NK-92 treated with Interleukin-12 subunit alpha and Interleukin-12 subunit beta, amount 100 ng/mL, for 24 hours (cell line): Measurements from ENCODE around the gene PDLIM7.
"Not testable (repeated sequence)": the region's sequence is repeated elsewhere in the genome, so short reads cannot be mapped to it uniquely, and the experiment has no call there.

Experiments used
- DNase-seq: peaks from one replicate; lab custom pipeline; 2025; lab: John Stamatoyannopoulos, UW

The PDLIM7 gene, protein sequence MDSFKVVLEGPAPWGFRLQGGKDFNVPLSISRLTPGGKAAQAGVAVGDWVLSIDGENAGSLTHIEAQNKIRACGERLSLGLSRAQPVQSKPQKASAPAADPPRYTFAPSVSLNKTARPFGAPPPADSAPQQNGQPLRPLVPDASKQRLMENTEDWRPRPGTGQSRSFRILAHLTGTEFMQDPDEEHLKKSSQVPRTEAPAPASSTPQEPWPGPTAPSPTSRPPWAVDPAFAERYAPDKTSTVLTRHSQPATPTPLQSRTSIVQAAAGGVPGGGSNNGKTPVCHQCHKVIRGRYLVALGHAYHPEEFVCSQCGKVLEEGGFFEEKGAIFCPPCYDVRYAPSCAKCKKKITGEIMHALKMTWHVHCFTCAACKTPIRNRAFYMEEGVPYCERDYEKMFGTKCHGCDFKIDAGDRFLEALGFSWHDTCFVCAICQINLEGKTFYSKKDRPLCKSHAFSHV

DNA sequence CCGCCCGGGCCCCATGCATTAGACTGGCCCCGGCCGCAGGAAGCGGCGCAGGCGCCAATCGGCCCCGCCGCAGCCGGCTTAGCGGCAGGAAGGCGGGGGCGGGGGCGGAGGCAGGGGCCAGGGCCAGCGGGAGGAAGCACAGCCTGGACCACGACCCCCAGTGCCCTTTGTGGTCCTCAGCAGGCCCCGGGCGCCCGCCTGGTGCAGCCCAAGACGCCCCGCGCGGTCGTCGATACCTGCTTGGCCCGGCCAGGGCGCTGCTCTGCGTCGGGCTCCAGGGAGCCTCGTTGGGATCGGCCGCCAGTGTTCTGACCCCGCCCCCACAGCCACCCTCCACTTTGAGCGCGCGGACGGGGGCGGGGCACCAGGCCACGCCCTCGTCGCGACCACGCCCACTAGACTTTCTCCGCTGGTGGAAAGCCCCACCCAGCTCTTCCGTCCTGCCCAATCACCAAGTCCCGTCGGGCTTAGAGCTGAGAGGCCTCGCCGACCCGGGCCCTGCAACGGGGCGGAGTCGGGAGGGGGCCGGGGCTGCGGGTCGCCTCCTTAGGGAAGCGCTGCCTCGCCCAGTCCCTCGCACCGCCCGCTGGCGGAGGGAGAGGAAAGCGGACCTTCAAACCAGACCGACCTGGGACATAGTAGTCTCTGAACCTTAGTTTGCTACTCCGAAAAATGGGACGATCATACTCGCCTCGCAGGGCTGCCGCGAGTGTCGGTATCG is at the start of gene PDLIM7:
Gene PDLIM7 (minus strand): TSS at position 313 of the 721 bp plus-strand sequence. CDS start 1,092 bp downstream, outside the sequence.
- peak; percentile 41 for DNase-seq

DNA sequence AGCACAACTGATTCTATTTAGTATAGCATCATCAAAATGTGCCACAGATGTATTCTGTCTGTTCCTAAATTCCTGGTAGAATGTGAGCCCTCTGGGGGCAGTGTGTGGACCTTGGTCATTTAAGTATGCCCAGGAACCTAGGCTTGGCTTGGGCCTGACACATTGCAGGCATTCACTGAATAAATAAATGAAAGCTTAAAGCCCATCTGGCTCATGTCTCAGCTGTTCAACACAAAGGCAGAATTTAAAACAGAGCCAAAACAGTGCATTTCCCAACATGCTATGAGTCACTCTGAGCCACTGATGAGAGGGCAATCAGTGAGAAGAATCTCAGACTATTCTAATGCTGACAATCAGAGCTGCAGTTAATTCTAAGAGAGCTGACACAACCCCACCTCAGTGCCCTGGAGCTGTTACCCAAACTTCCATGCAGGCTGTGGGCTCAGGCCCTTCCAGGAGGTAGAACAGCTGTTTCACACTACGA is 48.9 kb upstream of the PDLIM7 start:
- no peak for DNase-seq

DNA sequence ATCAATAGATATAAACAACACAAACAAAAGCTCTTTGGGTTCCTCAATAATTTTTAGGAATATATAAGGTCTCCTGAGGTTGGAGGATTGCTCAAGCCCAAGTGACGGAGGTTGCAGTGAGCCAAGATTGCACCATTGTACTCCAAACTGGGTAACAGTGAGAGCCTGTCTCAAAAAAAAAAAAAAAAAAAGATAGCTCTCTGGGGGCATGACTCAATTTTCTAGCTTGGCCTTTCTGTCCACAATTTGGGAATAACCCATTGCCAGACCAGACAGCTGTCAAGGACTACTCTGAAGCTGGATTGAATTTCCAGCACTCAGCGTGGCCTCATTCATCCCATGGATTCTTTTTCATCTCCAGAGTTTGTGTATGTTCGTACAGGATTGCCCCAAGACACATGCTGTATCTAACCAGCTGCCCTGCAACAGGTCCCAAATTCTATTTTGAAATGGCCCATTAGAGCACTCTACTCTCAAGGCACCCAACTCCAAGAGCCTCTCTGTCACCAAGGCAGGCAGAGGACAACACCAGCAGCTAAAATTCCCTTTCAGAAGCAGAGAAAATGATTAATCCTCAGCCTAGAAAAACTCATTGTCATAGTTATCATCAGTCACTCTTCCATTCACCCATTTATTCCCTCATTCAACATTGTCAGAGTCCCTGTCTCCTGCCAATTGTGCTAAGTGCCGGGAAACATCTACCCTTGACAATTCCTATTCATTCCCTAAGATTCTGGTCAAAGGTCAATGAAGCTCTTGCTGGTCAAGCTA is 48.3 kb upstream of the PDLIM7 start:
- no peak for DNase-seq

DNA sequence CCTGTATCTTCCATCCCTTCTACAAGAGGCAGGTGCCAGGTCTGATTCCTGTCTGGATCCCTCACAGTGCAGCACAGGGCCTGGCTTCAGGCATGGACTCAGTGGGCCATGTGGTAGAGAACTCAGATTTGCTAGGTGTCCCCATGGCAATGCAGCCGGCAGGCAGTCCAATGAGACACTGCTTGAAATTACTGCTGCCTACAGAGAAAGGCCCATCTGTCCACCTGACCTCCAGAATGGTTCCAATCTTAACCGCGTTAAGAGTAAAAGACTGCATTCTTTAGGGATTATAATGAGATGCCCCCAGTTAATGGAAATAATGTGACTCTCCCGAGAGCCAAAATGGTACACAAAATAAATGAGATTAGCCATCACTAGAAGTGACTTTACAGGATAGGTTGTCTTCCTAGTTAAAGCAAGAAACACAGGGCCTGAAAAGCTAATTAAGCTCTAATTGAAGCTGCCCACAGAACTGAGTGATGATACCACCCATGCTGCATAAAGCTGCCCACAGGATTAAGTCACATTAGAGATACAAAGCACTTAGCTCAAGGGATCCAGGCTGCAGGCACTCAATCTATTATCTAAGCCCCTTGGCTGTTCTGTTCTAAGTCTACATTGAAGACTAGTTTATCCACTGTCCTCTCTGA is 45.5 kb upstream of the PDLIM7 start:
- DNase-seq = no peak

DNA sequence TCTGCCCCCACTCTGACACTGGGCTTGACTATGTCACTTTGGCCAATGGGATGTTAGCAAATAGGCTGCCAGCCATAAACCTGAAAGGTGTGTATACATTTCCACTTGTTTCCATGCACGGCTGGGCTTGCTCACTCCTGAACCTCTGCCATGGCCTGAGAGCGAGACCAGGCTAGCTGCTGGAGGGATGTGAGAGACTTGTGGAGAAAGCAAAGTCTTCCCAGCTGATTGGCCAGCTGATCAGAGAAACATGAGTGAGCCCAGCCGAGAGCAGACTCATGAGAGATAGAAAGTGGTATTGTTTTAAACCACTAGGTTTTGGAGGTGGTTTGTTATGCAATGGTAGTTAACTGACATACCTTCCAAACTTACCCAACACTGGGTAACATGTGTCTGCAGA is 43.0 kb upstream of the PDLIM7 start:
- no peak for DNase-seq

DNA sequence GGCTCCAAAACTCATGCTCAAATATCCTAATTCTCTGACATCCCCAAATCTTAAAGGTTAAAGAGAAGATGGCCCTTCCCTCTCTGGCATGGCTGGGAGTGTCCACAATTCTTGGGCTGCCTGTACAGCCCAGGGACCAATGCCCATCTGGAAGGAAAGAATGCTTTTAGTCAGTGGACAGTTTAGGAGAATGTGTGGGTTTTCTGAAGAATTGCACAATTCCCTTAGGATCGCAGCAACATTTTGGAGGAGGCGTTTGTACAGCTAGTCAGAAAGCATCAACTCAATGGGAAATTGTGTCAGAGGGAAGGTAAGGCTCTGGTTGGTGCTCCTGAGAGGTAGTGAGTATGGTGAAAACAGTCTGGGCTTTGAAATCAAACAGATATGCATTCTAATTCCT is 42.0 kb upstream of the PDLIM7 start:
- no peak for DNase-seq

DNA sequence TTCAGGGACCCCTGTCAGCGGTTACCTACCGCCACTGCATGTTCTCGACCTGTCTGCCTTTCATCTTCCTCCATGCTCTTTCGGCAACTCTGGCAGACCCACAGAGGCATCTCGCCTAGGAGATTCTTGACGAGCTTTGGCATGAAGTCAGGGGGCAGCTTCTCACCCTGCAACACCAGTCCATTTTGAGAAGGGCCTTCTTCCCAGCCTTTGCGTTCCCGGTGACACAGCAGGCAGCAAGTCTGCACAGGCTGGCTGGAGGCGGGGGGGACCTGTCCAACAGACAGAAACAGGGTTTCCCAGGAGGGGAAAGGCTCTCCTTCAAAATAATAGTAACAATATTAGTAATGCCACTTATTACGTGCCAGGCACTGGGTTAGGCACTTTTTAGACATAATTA is 41.5 kb upstream of the PDLIM7 start:
- DNase-seq = no peak

DNA sequence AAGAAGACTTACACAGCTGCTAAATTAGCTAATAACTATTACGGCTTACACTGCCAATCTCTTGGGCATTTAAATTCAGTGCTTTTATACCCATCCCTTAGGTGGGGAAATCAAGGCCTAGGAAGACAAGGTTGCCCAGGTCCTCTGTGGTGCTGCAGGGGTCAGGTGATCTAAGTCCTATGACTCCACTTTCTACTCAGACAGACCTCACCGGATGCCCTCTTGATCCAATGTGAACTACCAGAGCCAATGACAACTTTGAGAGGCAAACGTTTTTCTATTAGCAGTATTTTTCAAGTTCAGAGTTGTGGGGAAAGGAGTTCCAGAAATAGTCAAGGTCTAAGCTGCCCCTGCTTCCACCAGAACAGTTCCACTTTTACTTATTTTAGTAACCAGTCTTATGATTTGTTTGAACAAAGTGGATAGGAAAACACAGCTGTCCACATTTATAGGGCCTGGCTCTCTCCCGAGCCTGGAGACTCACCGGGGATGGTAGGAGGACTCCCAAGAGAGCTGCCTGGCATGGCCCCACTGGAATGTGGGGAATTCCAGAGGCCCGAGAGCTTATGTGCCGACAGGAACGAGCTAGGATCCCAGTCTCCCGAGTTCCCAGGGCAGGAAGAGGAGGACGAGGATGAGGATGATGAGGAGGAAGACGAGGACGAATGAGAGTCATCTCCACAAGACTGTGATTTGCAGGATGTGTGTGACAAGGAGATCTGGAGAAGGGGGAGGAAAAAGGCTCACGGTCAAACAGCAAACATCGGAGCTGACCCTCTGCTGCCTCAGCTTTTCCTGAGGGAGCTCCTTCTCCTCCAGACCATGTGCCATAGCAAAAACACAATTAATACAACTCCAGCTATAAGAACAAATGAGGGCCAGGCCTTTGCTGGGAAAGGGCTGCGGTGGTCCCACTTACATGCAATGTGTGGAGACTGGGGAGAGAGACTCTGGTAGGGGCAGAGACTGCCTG is 40.3 kb upstream of the PDLIM7 start:
- DNase-seq = no peak

DNA sequence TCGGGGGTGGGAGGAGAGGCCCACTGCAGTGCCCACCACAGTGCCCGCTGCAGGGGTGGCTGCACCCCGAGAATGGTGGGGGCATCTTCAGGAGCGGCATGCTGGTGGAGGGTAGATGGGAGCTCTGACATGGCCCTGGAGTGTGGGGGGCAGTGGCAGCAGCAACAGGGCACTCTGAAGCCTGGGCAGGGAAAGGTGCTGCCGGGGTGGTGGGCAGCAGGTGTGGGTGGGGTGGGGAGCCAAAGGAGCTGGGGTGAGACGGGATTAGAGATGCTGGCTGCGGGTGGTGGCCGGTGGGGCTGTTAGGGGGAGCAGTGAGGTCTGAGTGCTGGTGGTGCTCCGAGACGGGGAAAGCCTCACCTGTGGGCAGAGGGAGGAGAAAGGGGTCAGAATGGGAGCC is 39.0 kb upstream of the PDLIM7 start:
- no peak for DNase-seq

DNA sequence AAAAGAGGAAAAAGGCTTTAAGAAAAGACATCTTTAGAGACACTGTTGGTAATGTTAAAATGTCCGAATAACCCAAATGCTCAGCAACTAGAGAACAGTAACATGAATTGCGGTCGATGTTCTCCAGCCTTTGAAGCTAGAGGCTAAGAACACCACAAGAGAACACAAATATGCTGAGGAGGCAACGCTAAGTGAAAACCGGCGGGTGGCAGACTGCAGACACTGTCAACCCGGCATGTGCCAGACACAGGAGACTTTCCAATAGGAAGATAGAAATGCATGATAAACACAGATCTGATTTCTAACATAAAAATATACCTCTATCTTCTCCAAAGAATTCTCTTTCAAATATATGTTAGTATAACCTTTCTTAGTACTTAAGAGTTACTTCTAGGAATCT is 37.7 kb upstream of the PDLIM7 start:
- DNase-seq = no peak

DNA sequence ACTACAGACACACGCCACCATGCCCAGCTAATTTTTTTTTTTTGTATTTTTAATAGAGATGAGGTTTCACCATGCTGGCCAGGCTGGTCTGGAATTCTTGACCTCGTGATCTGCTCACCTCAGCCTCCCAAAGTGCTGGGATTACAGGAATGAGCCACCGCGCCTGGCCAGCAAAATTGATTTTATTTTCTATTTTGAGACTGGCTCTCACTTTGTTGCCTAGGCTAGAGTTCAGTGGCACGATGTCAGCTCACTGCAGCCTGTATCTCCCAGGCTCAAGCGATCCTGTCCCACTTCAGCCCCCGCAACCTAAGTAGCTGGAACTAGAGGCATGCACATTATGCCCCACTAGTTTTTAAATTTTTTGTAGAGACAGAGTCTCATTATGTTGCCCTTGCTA is 37.0 kb upstream of the PDLIM7 start:
- DNase-seq = not testable (repeated sequence)

DNA sequence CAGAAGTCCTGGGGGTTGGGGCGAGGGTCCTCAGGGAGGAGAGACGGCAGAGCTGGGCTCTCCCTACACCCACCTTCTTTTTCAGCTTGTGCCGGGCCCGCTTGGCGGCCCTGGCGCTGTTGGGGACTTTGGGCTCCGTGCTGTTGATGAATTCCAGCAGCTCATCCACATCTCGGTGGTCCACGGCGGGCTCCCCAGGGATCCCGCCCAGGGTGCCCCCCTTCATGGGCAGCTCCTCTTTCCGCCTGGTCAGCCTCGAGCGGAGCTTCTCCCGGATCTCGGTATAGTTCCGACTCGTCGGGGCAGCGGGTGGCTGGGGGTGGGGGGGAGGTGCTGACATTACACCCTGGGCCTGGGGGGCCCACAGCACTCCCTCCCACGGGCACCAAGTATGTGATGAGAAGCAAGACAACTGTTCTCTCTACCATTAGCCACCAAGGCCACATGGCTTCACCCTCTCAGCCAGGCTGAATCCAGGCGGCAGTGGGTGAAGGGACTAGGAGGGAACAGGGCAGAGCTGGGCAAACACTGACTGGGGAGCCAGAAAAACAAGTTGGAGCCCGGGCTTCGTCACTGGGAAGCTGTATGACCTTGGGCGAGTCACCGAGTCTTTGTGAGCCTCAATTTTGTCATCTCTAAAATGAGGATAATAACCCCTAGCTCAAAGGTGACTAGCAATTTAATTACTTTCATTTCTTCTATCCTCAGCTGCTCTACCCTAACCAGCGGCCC is 34.0 kb upstream of the PDLIM7 start:
- DNase-seq = no peak

DNA sequence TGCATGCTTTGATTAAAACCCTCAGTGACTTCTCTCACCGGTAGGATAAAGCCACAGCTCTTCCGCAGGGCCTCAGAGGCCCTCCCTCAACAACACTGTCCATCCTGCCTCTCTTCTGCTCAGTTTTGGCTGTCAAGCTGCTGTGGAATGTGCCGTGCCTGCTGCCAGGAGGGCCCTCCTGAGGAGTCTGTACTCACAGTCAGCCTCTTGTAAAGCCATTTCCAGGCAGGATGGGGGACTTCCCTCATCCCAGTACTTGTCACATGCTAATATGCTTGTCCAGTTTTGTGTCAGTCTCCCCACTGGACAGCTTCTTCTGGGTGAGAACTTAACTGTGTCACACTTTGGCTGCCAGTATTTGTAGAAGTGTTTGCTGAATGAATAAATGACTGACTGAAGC is 33.2 kb upstream of the PDLIM7 start:
- no peak for DNase-seq

DNA sequence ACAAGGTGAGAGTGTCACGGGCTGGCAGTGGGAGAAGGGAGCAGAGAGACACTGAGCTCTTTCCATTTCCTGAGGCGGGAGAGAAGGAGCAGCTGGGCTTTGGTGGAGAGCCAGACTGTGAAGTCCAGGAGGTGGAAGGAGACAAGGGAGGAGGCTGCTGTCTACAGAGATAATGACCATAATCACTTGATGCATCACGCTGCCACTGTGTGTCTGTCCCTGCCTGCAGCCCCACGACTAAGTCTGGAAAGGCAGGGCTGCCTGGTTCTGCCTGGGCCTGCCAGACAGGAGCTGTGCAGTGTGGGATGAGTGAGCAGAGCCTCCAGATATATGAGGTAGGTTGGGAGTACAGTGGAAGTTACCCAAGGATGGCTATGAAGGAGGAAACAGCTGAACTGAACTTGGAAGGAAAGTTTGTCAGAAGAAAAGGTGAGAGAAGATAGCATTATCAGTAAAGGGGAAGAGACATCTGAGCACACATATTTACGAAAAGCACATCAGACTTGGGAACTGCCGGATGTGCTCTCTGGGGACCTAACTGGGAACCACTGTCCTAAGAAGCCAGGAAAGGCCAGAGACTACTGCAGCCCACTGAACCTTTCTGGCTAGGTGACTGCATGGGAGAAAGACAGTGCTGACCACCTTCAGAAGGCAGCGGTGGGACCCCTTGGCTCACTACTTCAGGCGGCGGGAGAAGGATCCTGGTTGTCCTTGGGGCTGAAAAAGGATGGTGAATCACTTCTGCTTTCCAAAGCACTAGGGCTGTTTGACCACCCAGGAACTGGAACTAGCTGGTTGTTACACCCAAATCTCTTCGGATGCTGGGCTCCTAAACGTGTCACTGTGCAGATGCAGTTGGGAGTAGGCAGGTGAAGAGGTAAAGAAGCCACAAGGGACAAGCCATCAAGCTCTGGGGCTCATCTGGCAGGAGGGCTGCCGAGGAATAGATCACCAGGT is 32.1 kb upstream of the PDLIM7 start:
- no peak for DNase-seq

DNA sequence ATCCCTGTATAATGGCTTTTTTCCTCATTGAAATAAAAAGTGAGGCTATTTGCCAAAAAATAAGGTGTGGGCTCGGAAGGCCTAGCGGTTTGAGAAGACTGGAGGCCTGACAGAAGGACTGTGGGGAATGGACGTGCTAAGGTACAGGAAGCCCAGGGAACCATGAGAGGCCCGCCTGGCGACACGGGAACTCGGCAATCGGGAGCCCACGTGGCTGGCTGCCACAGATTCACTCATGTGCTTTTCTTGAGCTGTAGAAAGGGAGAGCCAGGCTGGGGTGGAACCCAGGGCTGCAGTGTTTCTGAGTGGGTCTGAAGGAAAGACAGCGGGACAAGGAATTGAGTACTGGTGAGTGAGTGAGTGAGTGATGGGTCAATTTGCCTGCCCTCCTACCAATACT is 31.2 kb upstream of the PDLIM7 start:
- no peak for DNase-seq

DNA sequence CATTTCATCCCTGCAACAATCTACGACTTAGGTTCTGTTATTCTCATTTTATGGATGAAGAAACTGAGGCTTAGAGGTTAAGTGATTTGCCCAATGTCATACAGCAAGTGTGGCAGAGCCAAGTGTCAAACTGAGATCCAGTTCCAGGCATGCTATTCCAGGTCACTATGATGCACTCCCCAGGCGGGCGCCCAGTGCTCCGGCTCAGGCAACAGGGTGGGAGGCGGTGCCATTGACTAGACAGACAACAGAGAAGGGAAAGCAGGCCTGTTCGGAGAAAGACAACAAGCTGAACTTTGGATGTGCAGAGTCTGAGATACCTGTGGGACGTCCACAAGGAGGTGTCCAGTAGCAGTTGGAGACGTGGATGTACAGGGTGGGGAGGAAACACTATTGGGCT is 30.2 kb upstream of the PDLIM7 start:
- DNase-seq = no peak

DNA sequence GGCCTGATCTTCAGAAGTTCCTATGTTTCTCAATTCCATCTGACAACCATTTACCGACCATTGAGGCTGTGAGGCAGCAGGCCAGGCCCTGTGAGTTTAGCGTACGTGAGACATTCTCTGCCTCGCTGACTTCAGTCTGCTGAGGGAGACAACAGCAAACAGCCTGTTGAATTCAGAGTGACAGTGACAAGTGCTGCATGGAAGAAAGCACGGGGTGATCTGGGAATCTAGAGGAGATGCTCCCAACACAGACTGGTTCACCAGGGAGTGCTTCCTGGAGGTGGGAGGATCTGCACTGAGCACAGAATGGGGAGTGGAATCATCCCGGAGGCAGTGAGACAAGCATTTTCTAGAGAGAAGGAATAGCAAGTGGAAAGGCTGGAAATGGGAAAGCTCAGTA is 29.4 kb upstream of the PDLIM7 start:
- no peak for DNase-seq

DNA sequence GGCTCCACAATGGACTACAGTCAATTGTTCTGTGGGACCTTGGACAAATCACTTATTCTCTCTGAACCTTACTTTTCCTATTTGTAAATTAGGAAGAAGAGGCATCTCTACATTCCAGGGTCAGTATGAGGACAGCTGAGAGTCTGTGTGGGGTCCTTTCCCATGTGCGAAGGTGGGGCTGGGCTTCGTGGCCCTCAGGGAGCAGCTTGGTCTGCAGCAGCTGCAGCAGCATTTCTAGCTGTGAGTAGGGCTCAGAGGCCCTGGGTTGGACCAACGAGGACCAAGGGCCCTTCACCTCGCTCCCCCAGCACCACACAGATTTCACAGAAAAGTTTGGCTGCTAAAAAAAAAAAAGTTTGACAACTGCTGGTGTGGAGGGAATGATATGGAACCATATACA is 28.8 kb upstream of the PDLIM7 start:
- DNase-seq = no peak
